ENCODE results near the gene AKR1B1. TPM values are rescaled to one million over a fixed set of nuclear protein-coding genes. Genes with fewer than 3 reads are reported as not detected.
A peak's percentile ranks its signal among the peaks of the same experiment; 100 is the strongest.

The AKR1B1 gene
- polyA plus RNA-seq, 2 of the 4 experiments (the other 2 are of a cell fraction) = 1,636 to 6,205 TPM

GRCh38 chr7:134468475-134468874 lies 9.6 kb upstream of the AKR1B1 start:
- TF ChIP-seq CTCF (IDR thresholded peaks at IDR 0.05) = no peak
- TF ChIP-seq MAFK (IDR thresholded peaks at IDR 0.05; ENCODE audit: partially characterized antibody) = no peak
- TF ChIP-seq NR3C1 (IDR thresholded peaks at IDR 0.05) = no peak
- no peak for TF ChIP-seq CHD2 (IDR thresholded peaks at IDR 0.05; ENCODE audit: low read length, partially characterized antibody)
- no peak for TF ChIP-seq NFE2L2 (conservative IDR thresholded peaks at IDR 0.05; ENCODE audit: low read length)
- no peak for TF ChIP-seq JUN (IDR thresholded peaks at IDR 0.05)
- no peak for TF ChIP-seq HES2 (IDR thresholded peaks at IDR 0.05)
- 80% methylated on average over 6 of the region's 6 CpGs for WGBS (ENCODE audit: missing lambda C conversion rate)
- FAIRE-seq = no peak
- DNase-seq (ENCODE audit: low read depth in 1 of 2, low spot score in 1 of 2) = no peak
- H3K27ac ChIP-seq = peak overlapping the region in 1 of 2 experiments; percentile 1; a peak in 1 of 6 replicates
- peaks cover 53% of the 10 kb centered on the region for H3K9me3 ChIP-seq
- ChIA-PET CTCF (interaction anchor here (0.6 to 27.7 kb wide), 3 partner anchors 10 to 43 kb away, joined by 3 to 486 read pairs (median 6); partner anchors contain the start of gene AKR1B1), POLR2A (no interaction called here)
- H3K4me3 ChIP-seq = no peak overlapping the region
- ATAC-seq = no peak
- H3K4me2 ChIP-seq = no peak overlapping the region
- peaks cover 23% of the 10 kb centered on the region for H3K4me1 ChIP-seq

GRCh38 chr7:134468054-134468453 lies 9.2 kb upstream of the AKR1B1 start:
- H3K27ac ChIP-seq = no peak overlapping the region
- H3K4me1 ChIP-seq = peaks cover 19% of the 10 kb centered on the region
- H3K4me3 ChIP-seq = no peak overlapping the region
- POLR2A ChIA-PET = no interaction called here
- ATAC-seq = no peak
- no peak for FAIRE-seq
- no peak overlapping the region for H3K4me2 ChIP-seq
- CTCF ChIA-PET = interaction anchor here (0.8 to 27.7 kb wide), 5 partner anchors 9 to 44 kb away, joined by 3 to 486 read pairs (median 5); partner anchors contain the start of gene AKR1B1
- no peak for DNase-seq (ENCODE audit: low read depth in 1 of 2, low spot score in 1 of 2)
- TF ChIP-seq RCOR1 (IDR thresholded peaks at IDR 0.05; ENCODE audit: low read depth, low read length) (no peak), PBX3 (IDR thresholded peaks at IDR 0.05) (no peak), BCL3 (IDR thresholded peaks at IDR 0.05) (no peak), CBX2 (IDR thresholded peaks at IDR 0.05; ENCODE audit: borderline replicate concordance, low read depth) (no peak), ESRRA (IDR thresholded peaks at IDR 0.05; ENCODE audit: borderline replicate concordance, low read length) (no peak), EP300 (IDR thresholded peaks at IDR 0.05) (no peak), HEYL (CRISPR knock-in tag; IDR thresholded peaks at IDR 0.05) (no peak), ZNF302 (CRISPR knock-in tag; IDR thresholded peaks at IDR 0.05) (no peak), CBX8 (IDR thresholded peaks at IDR 0.05) (no peak), CEBPB (IDR thresholded peaks at IDR 0.05) (no peak), USF2 (IDR thresholded peaks at IDR 0.05) (no peak), FOSB (CRISPR knock-in tag; IDR thresholded peaks at IDR 0.05) (no peak), RARB (CRISPR knock-in tag; IDR thresholded peaks at IDR 0.05) (no peak), SREBF2 (IDR thresholded peaks at IDR 0.05) (no peak), POLR2A (IDR thresholded peaks at IDR 0.05; ENCODE audit: low read length) (no peak), HMGXB4 (CRISPR knock-in tag; IDR thresholded peaks at IDR 0.05; ENCODE audit: borderline replicate concordance) (no peak), BHLHE40 (IDR thresholded peaks at IDR 0.05; ENCODE audit: low read depth, low read length) (no peak), RAD21 (conservative IDR thresholded peaks at IDR 0.05 in 1 of 2, IDR thresholded peaks at IDR 0.05 in 1 of 2) (no peak)
- peaks cover 57% of the 10 kb centered on the region for H3K9me3 ChIP-seq
- 88% methylated on average over 6 of the region's 6 CpGs for WGBS (ENCODE audit: missing lambda C conversion rate)

All from A549 (cell line).